ES-I3 (cell line): Measurements from ENCODE around the gene C19orf81.
"Not testable (repeated sequence)": the region's sequence is repeated elsewhere in the genome, so short reads cannot be mapped to it uniquely, and the experiment has no call there.

Experiments
- H3K36me3 ChIP-seq: 2 replicates; pipeline ENCODE4 v1.6.1; 2013; ENCODE audit warnings: mild to moderate bottlenecking, low read length, control low read depth, moderate library complexity; ENCODE audit not compliant: insufficient read depth
- H3K4me1 ChIP-seq: 2 replicates; pipeline ENCODE4 v1.6.1; 2013; ENCODE audit warnings: mild to moderate bottlenecking, control low read depth, low read length; ENCODE audit not compliant: insufficient read depth
- H3K9ac ChIP-seq: 2 replicates; pipeline ENCODE4 v1.6.1; 2013; ENCODE audit warnings: low read depth, mild to moderate bottlenecking, low read length, moderate library complexity
- H3K9me3 ChIP-seq: 2 replicates; pipeline ENCODE4 v1.6.1; 2013; ENCODE audit warnings: mild to moderate bottlenecking, low read length, moderate library complexity; ENCODE audit not compliant: control insufficient read depth, insufficient read depth

C19orf81 gene

GRCh38 chr19:50620394-50620906, 28.8 kb upstream of the C19orf81 start:
- H3K9me3 ChIP-seq, H3K36me3 ChIP-seq, H3K4me1 ChIP-seq, H3K9ac ChIP-seq: not testable (repeated sequence)

- Histone ChIP-seq H3K36me3 (no peaks in the 10 kb centered on the region), H3K9me3 (no peaks in the 10 kb centered on the region), H3K4me1 (no peaks in the 10 kb centered on the region), H3K9ac (no peak overlapping the region)
Observed at GRCh38 chr19:50624949-50625600, 24.2 kb upstream of the C19orf81 start.

DNA sequence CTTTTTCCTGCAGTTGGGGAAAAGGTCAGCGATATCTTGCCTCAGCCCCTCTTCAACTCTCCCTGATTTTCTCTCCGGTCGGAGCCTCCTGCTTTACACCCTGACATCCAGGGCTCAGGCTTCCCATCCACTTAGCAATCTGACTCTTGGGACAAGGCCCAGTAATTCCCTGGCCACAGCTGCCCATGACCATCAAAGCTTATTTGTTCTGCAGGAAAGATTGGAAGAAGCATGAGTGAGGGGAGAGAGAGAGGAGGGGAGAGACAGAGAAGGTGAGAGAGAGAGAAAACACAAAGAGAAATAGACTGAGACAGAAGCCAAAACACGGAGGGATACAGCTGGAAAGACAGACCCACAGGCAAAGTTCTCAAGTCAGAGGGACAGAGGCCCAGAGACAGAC, 23.2 kb upstream of the C19orf81 start:
- no peaks in the 10 kb centered on the region for H3K4me1 ChIP-seq
- H3K36me3 ChIP-seq: no peaks in the 10 kb centered on the region
- H3K9ac ChIP-seq: no peak overlapping the region
- no peaks in the 10 kb centered on the region for H3K9me3 ChIP-seq

- no peaks in the 10 kb centered on the region for H3K9me3 ChIP-seq
- no peaks in the 10 kb centered on the region for H3K36me3 ChIP-seq
- H3K4me1 ChIP-seq: no peaks in the 10 kb centered on the region
- no peak overlapping the region for H3K9ac ChIP-seq
Observed at GRCh38 chr19:50626795-50627194, 22.4 kb upstream of the C19orf81 start.

- Histone ChIP-seq H3K36me3 (no peaks in the 10 kb centered on the region), H3K9ac (no peak overlapping the region), H3K4me1 (no peaks in the 10 kb centered on the region), H3K9me3 (peaks cover 1% of the 10 kb centered on the region; the same call in 1 of the 2 replicates)
Observed at GRCh38 chr19:50628146-50628545, 21.1 kb upstream of the C19orf81 start.

GRCh38 chr19:50628551-50628950, 20.7 kb upstream of the C19orf81 start:
- H3K36me3 ChIP-seq: no peaks in the 10 kb centered on the region
- H3K4me1 ChIP-seq: no peaks in the 10 kb centered on the region
- H3K9me3 ChIP-seq: peaks cover 5% of the 10 kb centered on the region
- H3K9ac ChIP-seq: no peak overlapping the region

DNA sequence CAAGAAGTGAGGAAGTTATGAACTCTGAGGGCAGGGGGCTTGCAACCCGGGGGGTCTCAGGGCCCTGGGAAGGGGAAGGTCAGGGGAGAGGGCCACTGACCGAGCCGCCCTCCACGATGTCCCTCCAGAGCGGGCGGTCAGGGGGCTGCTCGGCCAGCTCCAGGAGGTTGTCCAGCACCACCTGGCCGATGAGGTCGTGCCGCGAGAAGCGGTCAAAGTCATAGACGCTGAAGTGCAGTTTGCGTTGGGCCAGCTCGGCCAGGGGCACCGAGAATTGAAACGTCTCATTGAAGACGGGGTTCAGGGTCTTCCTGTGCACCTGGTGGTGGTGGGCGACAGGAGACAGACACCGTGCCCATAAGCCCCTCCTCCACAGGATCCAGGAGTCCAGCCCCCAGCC, 20.1 kb upstream of the C19orf81 start:
- Histone ChIP-seq H3K9me3 (peaks cover 8% of the 10 kb centered on the region), H3K36me3 (no peaks in the 10 kb centered on the region), H3K4me1 (no peaks in the 10 kb centered on the region), H3K9ac (no peak overlapping the region)

DNA sequence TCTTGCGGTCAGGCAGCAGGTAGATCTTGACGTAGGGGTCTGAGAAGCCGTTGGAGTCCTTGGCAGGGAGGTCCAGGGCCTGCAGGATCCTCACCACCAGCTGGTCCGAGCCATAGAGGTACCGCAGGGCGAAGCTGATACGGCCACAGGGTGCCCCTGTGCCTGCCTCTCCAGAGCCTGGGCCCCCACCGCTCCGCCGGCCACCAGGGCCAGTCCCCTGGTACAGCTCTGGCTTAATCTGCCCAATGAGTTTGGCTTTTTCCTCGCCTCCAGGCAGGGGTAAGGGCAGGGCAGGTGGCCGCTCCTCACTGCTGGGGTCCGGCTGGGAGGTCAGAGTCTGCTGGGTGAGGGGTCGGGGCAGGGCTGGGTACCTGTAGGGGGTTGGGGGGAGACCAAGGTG, 19.4 kb upstream of the C19orf81 start:
- Histone ChIP-seq H3K36me3 (no peaks in the 10 kb centered on the region), H3K9ac (no peak overlapping the region), H3K9me3 (peaks cover 8% of the 10 kb centered on the region), H3K4me1 (no peaks in the 10 kb centered on the region)

DNA sequence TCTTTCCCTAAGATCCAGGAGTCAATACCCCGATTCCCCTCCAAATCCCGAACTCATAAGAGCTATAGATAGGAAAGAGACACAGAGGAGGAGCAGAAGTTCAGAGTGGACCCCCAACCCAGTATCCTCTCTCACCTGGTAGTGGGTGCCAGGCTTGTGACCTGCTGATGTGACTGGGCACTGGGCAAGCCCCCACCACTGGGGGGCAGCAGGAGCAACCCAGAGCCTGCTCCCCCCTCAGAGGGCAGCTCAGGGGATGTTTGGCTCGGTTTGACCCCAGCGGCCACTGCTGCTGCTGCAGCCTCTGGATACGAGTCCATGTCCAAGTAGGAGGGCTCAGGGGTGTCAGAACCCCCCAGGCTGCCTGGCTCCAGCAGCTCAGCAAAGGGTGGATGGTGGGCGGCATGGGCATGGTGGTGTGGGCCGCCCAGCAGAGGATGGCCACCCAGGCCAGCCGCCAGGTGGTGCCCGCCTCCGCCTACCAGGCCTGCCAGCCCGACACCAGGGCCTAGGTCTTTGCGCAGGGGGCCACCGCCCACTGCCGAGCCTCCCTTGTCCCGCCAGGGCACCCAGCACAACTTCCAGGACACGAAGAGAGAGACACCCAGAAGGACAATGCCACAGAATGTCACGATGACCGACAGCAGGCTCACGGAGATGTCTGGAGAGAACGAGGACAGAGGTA, 17.0 kb upstream of the C19orf81 start:
- H3K9me3 ChIP-seq: peaks cover 8% of the 10 kb centered on the region
- H3K36me3 ChIP-seq: no peaks in the 10 kb centered on the region
- H3K9ac ChIP-seq: no peak overlapping the region
- no peaks in the 10 kb centered on the region for H3K4me1 ChIP-seq

GRCh38 chr19:50633359-50633758, 15.9 kb upstream of the C19orf81 start:
- H3K36me3 ChIP-seq: no peaks in the 10 kb centered on the region
- no peaks in the 10 kb centered on the region for H3K4me1 ChIP-seq
- peaks cover 8% of the 10 kb centered on the region for H3K9me3 ChIP-seq
- H3K9ac ChIP-seq: no peak overlapping the region

- no peaks in the 10 kb centered on the region for H3K4me1 ChIP-seq
- no peaks in the 10 kb centered on the region for H3K36me3 ChIP-seq
- peaks cover 8% of the 10 kb centered on the region for H3K9me3 ChIP-seq
- no peak overlapping the region for H3K9ac ChIP-seq
Observed at GRCh38 chr19:50633973-50634372, 15.3 kb upstream of the C19orf81 start.

DNA sequence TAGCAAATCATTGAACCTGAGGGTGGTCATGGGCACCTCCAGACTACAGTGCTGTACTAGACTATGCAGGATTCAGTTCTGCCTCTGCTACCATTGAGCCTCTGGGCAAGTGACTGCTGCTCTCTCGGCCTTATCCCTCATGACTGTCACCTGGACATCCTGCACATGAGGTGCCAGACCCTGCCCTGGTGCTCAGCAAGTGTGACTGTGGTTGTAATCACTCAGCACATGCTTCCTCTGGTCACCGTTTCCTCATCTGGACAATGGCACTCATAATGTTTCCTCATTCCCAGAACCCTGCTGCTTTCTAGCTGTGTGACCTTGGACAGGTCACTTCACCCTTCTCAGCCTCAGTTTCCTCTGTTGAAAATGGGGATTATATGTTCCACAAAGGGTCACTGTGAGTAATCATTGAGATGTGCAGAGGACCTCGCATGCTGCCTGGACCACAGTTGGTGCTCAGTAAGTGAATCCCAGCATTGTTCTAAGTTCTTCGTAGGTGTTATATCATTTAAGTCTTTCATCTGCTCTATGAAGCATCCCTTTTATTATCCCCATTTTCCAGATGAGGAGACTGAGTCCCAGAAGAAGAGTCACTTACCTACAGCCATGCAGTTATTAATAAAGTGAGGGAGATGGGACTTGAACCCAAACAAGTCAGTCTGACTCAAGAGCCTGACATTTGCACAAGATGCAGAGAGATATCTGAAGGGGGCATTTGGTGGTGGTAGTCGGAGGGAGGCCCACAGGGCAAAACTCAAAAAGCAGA, 12.7 kb upstream of the C19orf81 start:
- H3K36me3 ChIP-seq: no peaks in the 10 kb centered on the region
- no peak overlapping the region for H3K9ac ChIP-seq
- peaks cover 8% of the 10 kb centered on the region for H3K9me3 ChIP-seq
- no peaks in the 10 kb centered on the region for H3K4me1 ChIP-seq

DNA sequence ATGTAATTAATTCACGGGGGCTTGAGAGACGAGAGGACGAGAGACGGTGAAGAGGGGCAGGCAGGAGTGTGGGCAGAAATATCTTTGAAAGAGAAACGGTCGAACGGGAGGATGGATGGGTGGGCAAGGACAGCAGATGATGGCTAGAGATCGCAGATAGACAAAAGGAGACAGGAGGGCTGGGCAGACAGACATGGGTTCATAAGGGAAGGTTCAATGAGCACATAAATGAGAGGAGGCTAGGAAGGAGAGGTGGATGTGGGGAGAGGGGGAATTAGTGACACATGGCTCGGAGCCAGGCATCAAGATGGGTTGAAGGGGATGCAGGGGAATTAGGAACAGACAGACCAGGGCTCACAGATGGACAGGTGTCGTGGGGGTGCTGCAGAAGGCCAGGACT, 10.6 kb upstream of the C19orf81 start:
- Histone ChIP-seq H3K9ac (peak overlapping the region; percentile 78; the same call in 1 of the 2 replicates), H3K36me3 (no peaks in the 10 kb centered on the region), H3K4me1 (no peaks in the 10 kb centered on the region), H3K9me3 (peaks cover 3% of the 10 kb centered on the region; the same call in 1 of the 2 replicates)

GRCh38 chr19:50639121-50640112, 9.8 kb upstream of the C19orf81 start, which contains the start of gene SYT3:
Gene SYT3, minus strand, starts transcription at chr19:50639881. Its CDS starts 2,470 bp downstream, at chr19:50637411.
- Histone ChIP-seq H3K9ac (peak within 1 kb of the TSS; percentile 78), H3K4me1 (no peaks in the 10 kb centered on the region), H3K9me3 (no peaks in the 10 kb centered on the region; the same call in 1 of the 2 replicates), H3K36me3 (no peaks in the 10 kb centered on the region)
